ES-I3 (cell line): ENCODE data around the gene PROCR.

ENCODE experiments used
- H3K36me3 ChIP-seq: 2 replicates; pipeline ENCODE4 v1.6.1; 2013; ENCODE audit warnings: mild to moderate bottlenecking, low read length, control low read depth, moderate library complexity; ENCODE audit not compliant: insufficient read depth
- H3K4me1 ChIP-seq: 2 replicates; pipeline ENCODE4 v1.6.1; 2013; ENCODE audit warnings: mild to moderate bottlenecking, control low read depth, low read length; ENCODE audit not compliant: insufficient read depth
- H3K9ac ChIP-seq: 2 replicates; pipeline ENCODE4 v1.6.1; 2013; ENCODE audit warnings: low read depth, mild to moderate bottlenecking, low read length, moderate library complexity
- H3K9me3 ChIP-seq: 2 replicates; pipeline ENCODE4 v1.6.1; 2013; ENCODE audit warnings: mild to moderate bottlenecking, low read length, moderate library complexity; ENCODE audit not compliant: control insufficient read depth, insufficient read depth

Gene PROCR

DNA sequence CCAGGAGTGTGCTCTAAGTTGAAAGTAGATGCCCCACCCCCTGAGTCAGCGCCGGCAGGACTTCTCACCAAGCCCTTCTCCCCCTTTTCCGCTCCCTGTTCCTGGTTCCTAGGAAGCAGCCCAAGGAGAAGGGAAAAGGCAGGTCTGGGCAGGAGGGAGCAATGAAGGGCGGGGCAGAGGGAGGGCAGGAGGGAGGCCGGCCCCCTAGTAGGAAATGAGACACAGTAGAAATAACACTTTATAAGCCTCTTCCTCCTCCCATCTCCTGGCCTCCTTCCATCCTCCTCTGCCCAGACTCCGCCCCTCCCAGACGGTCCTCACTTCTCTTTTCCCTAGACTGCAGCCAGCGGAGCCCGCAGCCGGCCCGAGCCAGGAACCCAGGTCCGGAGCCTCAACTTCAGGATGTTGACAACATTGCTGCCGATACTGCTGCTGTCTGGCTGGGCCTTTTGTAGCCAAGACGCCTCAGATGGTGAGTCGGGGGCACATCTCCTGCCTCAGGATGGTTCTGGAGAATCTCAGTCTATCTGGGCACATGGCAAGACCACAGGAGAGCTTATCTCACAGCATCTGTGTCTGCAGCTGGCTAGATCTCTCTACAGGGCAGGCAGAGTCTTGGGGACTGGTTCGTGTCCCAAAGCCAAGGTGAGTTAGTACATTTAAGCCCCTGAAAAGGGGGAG, at the start of gene PROCR:
Gene PROCR (plus strand): TSS at position 320 of the 681 bp plus-strand sequence. CDS start 83 bp downstream, at position 403.
- Histone ChIP-seq H3K36me3 (no peaks in the 10 kb centered on the region), H3K9ac (peak within 1 kb of the TSS; percentile 49), H3K9me3 (no peaks in the 10 kb centered on the region), H3K4me1 (peaks cover 16% of the 10 kb centered on the region)

DNA sequence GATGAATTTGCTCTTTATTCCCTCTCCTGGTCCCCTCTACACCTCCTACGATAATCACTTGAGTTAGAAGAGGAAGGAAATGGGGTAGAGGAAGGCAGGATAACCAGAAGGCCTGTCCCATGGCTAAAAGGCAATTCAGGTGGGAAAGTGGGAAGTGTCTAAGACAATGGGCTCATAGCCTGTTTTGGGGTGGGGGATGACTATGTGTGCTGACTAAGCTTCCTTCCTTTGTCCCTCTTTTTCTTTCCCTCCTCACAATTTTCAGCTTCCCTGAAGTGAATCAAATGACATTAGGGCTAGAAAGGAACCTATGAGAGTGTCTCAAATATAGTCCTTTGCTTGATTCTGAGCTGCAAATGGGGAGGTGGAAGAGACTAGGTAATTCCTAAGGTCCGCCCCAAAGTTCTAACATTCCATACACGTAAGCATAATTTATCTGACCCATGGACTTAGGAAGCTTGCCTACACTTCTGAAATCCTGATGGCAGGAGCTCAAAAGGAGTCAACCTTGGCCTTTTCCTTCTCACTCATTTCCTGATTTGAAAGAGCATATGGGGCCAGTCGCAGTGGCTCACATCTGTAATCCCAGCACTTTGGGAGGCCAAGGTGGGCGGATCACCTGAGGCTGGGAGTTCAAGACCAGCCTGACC, 49.0 kb upstream of the PROCR start:
- no peaks in the 10 kb centered on the region for H3K9me3 ChIP-seq
- H3K9ac ChIP-seq: no peak overlapping the region
- peaks cover 21% of the 10 kb centered on the region for H3K36me3 ChIP-seq
- H3K4me1 ChIP-seq: no peaks in the 10 kb centered on the region

- Histone ChIP-seq H3K4me1 (no peaks in the 10 kb centered on the region), H3K36me3 (peaks cover 25% of the 10 kb centered on the region), H3K9ac (no peak overlapping the region), H3K9me3 (no peaks in the 10 kb centered on the region)
Observed at GRCh38 chr20:35125753-35126152, 46.1 kb upstream of the PROCR start.

DNA sequence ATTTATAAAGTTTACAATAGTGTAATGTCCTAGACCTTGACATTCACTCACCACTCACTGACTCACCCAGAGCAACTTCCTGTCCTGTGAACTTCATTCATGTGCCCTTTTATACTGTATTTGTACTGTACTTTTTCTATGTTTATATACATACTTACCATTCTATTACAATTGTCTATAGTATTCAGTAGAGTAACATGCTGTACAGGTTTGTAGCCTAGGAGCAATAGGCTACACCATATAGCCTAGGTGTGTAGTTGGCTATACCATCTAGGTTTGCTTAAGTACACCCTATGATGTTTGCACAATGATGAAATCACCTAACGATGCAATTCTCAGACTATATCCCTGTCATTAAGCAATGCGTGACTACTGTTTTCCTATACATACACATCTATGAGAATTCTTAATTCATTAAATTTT, 42.2 kb upstream of the PROCR start:
- no peaks in the 10 kb centered on the region for H3K9me3 ChIP-seq
- H3K36me3 ChIP-seq: peaks cover 11% of the 10 kb centered on the region
- no peaks in the 10 kb centered on the region for H3K4me1 ChIP-seq
- H3K9ac ChIP-seq: no peak overlapping the region

GRCh38 chr20:35131934-35132333, 39.9 kb upstream of the PROCR start:
- peaks cover 5% of the 10 kb centered on the region for H3K36me3 ChIP-seq
- no peaks in the 10 kb centered on the region for H3K9me3 ChIP-seq
- H3K9ac ChIP-seq: no peak overlapping the region
- H3K4me1 ChIP-seq: no peaks in the 10 kb centered on the region

GRCh38 chr20:35133031-35133430, 38.8 kb upstream of the PROCR start:
- no peak overlapping the region for H3K9ac ChIP-seq
- peaks cover 5% of the 10 kb centered on the region for H3K36me3 ChIP-seq
- H3K9me3 ChIP-seq: no peaks in the 10 kb centered on the region
- no peaks in the 10 kb centered on the region for H3K4me1 ChIP-seq

GRCh38 chr20:35133735-35134134, 38.1 kb upstream of the PROCR start:
- H3K9ac ChIP-seq: no peak overlapping the region
- no peaks in the 10 kb centered on the region for H3K9me3 ChIP-seq
- no peaks in the 10 kb centered on the region for H3K4me1 ChIP-seq
- peaks cover 5% of the 10 kb centered on the region for H3K36me3 ChIP-seq

DNA sequence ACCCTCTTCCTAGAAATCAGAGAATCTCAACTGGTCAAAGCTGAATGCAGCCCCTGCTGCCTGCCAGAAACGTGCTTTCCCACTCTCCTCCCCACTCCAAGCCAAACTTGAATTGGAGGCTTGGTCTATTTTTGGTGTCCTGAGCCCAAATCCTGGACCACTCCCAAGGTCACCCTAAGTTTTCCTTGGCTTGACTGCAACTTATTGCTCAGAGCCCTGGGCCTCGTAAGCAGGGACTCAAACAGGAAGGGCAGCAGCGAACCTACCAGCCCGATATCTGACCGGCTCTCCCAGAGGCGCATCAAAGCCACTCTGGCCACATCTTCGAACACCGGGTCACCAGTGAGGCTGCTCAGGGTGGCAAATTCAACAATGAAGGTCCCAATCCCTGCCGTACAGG, 37.4 kb upstream of the PROCR start:
- no peak overlapping the region for H3K9ac ChIP-seq
- H3K4me1 ChIP-seq: no peaks in the 10 kb centered on the region
- H3K36me3 ChIP-seq: peaks cover 5% of the 10 kb centered on the region
- H3K9me3 ChIP-seq: no peaks in the 10 kb centered on the region

DNA sequence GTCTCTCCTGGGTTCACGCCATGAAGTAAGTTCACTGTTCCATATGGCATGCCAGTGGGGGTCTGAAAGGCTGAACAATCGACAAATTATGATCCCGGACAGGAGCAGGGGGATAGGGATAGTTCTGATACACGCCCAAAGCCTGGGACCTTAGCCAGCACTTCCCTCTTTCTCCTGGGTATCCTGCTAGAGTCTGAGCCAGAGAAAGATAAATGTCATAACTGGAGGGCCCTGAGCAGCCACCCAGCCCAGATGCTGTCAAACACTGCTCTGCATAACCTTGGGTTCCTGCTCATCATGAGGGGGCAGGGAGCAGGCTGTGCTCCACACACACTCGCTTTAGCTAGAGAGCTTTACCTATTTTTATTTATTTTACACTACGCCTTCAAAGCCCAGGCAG, 37.0 kb upstream of the PROCR start:
- Histone ChIP-seq H3K9me3 (no peaks in the 10 kb centered on the region), H3K4me1 (no peaks in the 10 kb centered on the region), H3K9ac (no peak overlapping the region), H3K36me3 (peaks cover 5% of the 10 kb centered on the region)

- Histone ChIP-seq H3K9ac (no peak overlapping the region), H3K9me3 (no peaks in the 10 kb centered on the region), H3K4me1 (no peaks in the 10 kb centered on the region), H3K36me3 (no peaks in the 10 kb centered on the region; the same call in 1 of the 2 replicates)
Observed at GRCh38 chr20:35135867-35136586, 35.8 kb upstream of the PROCR start.

- Histone ChIP-seq H3K4me1 (peaks cover 5% of the 10 kb centered on the region; the same call in 1 of the 2 replicates), H3K9me3 (no peaks in the 10 kb centered on the region), H3K36me3 (peaks cover 14% of the 10 kb centered on the region), H3K9ac (no peak overlapping the region)
Observed at GRCh38 chr20:35144694-35145093, 27.2 kb upstream of the PROCR start.

DNA sequence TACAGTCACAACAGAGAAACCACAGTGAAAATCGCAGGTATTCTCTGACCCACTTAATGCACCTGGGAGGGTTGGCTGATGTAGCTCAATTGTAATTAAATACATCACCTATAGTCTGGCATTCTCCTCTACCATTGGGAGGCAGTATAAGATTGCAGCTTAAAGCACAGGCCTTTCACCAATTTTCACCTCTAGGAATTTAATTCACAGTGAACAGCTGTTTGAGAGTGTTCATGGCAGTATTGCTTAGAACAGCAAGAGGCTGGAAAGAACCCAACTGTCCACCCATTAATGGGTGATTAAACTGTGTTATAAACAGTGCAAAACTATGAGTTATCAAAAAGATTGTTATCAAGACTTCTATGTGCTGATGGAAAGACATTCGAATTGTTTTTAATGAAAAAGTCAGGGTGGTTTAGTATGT, 26.7 kb upstream of the PROCR start:
- H3K4me1 ChIP-seq: peaks cover 5% of the 10 kb centered on the region; the same call in 1 of the 2 replicates

DNA sequence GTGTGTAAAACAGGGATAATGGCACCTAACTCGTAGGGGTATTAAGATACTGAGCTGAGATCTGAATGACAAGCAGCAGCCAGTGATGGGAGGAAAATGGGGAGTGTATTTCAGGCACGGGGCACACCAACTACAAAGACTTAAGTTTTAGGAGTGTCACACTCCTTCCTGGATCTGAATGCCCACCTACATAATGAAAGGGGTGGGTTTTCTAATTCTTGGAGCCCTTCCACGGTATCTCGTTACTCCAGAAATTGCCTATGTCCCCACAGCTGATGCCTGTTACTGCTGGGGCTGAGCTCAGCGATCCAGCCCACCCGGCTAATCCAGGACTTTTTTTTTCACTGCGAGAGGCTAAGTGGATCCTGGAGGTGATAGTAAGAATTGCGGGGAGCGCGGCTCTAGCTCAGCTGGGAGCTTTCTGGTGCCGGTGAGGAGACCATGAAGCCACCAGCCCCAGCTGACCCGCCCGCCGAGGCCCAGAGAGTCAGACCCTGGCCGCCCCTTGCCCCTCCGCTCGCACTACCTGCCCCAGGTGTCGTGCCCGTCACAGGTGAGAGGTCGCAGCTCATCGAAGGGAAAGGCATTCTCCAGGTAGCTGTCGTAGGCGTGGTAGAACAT, 25.5 kb upstream of the PROCR start:
- Histone ChIP-seq H3K36me3 (peaks cover 12% of the 10 kb centered on the region), H3K4me1 (peaks cover 5% of the 10 kb centered on the region; the same call in 1 of the 2 replicates), H3K9ac (peak overlapping the region; percentile 79), H3K9me3 (no peaks in the 10 kb centered on the region)

More for the DNA sequence above, 26.7 kb upstream of the PROCR start:
- Histone ChIP-seq H3K36me3 (peaks cover 14% of the 10 kb centered on the region), H3K9ac (no peak overlapping the region), H3K9me3 (no peaks in the 10 kb centered on the region)

GRCh38 chr20:35146920-35147574, 24.8 kb upstream of the PROCR start, which contains the start of gene EDEM2:
Gene EDEM2, minus strand, starts transcription at chr20:35147336. Its CDS starts 78 bp downstream, at chr20:35147258.
- Histone ChIP-seq H3K36me3 (peaks cover 8% of the 10 kb centered on the region), H3K9ac (peak within 1 kb of the TSS; percentile 79), H3K4me1 (peaks cover 5% of the 10 kb centered on the region; the same call in 1 of the 2 replicates), H3K9me3 (no peaks in the 10 kb centered on the region)
